Left cardiac atrium (tissue), 4 donors: Measurements from ENCODE around the gene HOXD10. TPM values are rescaled to one million over a fixed set of nuclear protein-coding genes. Genes with fewer than 3 reads are reported as not detected.

Experiments
- ATAC-seq, 2 donors: fragments of 200-7000 bp; cut with Tn5 transposase; one replicate each; pipeline ENCODE4 v1.9.1; 2020; ENCODE audit warnings: mild to moderate bottlenecking in 2 of 2, moderate library complexity in 2 of 2
- DNase-seq: peaks from one replicate; pipeline ENCODE4 v3.0.0-alpha.2; 2020
- intact Hi-C, 2 donors: fragments of 100-400 bp; cut with DNase I; formaldehyde crosslinking; loops; one replicate each; pipeline versions ENCODE4 v1.14.1 to v1.15.1; 2022 to 2023
- total RNA-seq, 2 donors: library from RNA; stranded (reverse); fragmentation: NEBNext Ultra II Directional; extraction: Animal tissue kit (Norgen Biotek cat#: 25700); gene quantifications; one replicate each; pipeline ENCODE4 v1.2.1, GENCODE V29; 2021
- donor health status: DM: no; HTN: yes; CAD: no.
- donor health status: DM: no; HTN: yes; CAD: no; lungs with severe emphysema.
- donor health status: DM: yes; HTN: yes; CAD: no.
- donor health status: Dilated cardiomyopathy.

HOXD10 gene
- total RNA-seq, 2 donors from 2014 or later = not detected

GRCh38 chr2:176154576-176155252, 38.1 kb downstream of the HOXD10 start:
- no peak for DNase-seq
- intact Hi-C loops = no loop called here
- no peak for ATAC-seq

- intact Hi-C loops = no loop called here
- DNase-seq (no peak), ATAC-seq (no peak)
These were observed 38.9 kb downstream of the HOXD10 start for GRCh38 chr2:176155356-176156044.

GRCh38 chr2:176156301-176156806, 39.8 kb downstream of the HOXD10 start:
- intact Hi-C loops = no loop called here
- no peak for DNase-seq
- no peak for ATAC-seq

- ATAC-seq (no peak), DNase-seq (no peak)
- intact Hi-C loops = no loop called here
These were observed 40.4 kb downstream of the HOXD10 start, which contains the start of gene HOXD3 for GRCh38 chr2:176156807-176157498. HOXD3 (plus strand) TSS chr2:176157307; CDS start chr2:176169115, 11,808 bp downstream.

- DNase-seq (no peak), ATAC-seq (no peak)
- intact Hi-C loops = no loop called here
These were observed 41.1 kb downstream of the HOXD10 start for GRCh38 chr2:176157499-176158185.

GRCh38 chr2:176158186-176158591, 41.6 kb downstream of the HOXD10 start:
- intact Hi-C loops = no loop called here
- ATAC-seq (no peak), DNase-seq (no peak)

- intact Hi-C loops = no loop called here
These were observed 42.5 kb downstream of the HOXD10 start for GRCh38 chr2:176158855-176159662.

GRCh38 chr2:176159663-176160250, 43.2 kb downstream of the HOXD10 start:
- DNase-seq (no peak), ATAC-seq (no peak)
- intact Hi-C loops = no loop called here

More at GRCh38 chr2:176158855-176159662, 42.5 kb downstream of the HOXD10 start:
- no peak for DNase-seq
- no peak for ATAC-seq

GRCh38 chr2:176160251-176160985, 43.8 kb downstream of the HOXD10 start:
- DNase-seq (no peak), ATAC-seq (peak in 1 of 2 donors; percentile 21)
- intact Hi-C loops = no loop called here

- intact Hi-C loops = no loop called here
- DNase-seq = no peak
- no peak for ATAC-seq
These were observed 44.6 kb downstream of the HOXD10 start for GRCh38 chr2:176160986-176161824.

- ATAC-seq (peak in 1 of 2 donors; percentile 25), DNase-seq (no peak)
- intact Hi-C loops = no loop called here
These were observed 45.4 kb downstream of the HOXD10 start for GRCh38 chr2:176161825-176162626.

- ATAC-seq = no peak
- intact Hi-C loops = no loop called here
- no peak for DNase-seq
These were observed 46.5 kb downstream of the HOXD10 start for GRCh38 chr2:176162911-176163671.

GRCh38 chr2:176163672-176164056, 47.1 kb downstream of the HOXD10 start:
- intact Hi-C loops = no loop called here
- DNase-seq = no peak
- no peak for ATAC-seq

- no peak for DNase-seq
- intact Hi-C loops = no loop called here
- no peak for ATAC-seq
These were observed 47.6 kb downstream of the HOXD10 start for GRCh38 chr2:176164201-176164600.
